Vagina (tissue), 2 donors: ENCODE results near the gene GUCY2C. TPM values are rescaled to one million over a fixed set of nuclear protein-coding genes. Genes with fewer than 3 reads are reported as not detected.

Experiments used
- DNase-seq, 2 donors: peaks; one replicate each; pipeline ENCODE4 v3.0.0-alpha.2; 2017; ENCODE audit errors: extremely low spot score in 2 of 2
- H3K27ac ChIP-seq: fragments of 200-600 bp; sonication (generic); one replicate; pipeline ENCODE4 v1.5.1; 2019
- H3K27me3 ChIP-seq: fragments of 200-600 bp; sonication (generic); one replicate; pipeline ENCODE4 v1.5.1; 2019
- H3K36me3 ChIP-seq, 2 donors: fragments of 200-600 bp; sonication (generic); one replicate each; pipeline ENCODE4 v1.5.1; 2017 to 2019
- H3K4me1 ChIP-seq: fragments of 200-600 bp; sonication (generic); one replicate; pipeline ENCODE4 v1.5.1; 2019
- H3K4me3 ChIP-seq, 2 donors: fragments of 200-600 bp; sonication (generic); 1 replicate in 1 of 2; 2 replicates in 1 of 2; pipeline ENCODE4 v1.5.1; 2016 to 2019
- H3K9me3 ChIP-seq: fragments of 200-600 bp; sonication (generic); one replicate; pipeline ENCODE4 v1.5.1; 2019
- POLR2A ChIP-seq, 2 donors: fragments of 450-650 bp; IDR thresholded peaks; one replicate each; pipeline ENCODE4 v1.6.1; 2017; ENCODE audit warnings: antibody characterized with exemption in 2 of 2, mild to moderate bottlenecking in 2 of 2, moderate library complexity in 2 of 2
- POLR2AphosphoS5 ChIP-seq, 2 donors: sonication (generic); formaldehyde crosslinking; IDR thresholded peaks; one replicate each; pipeline ENCODE4 v1.9.0; 2017; ENCODE audit warnings: antibody characterized with exemption in 2 of 2, mild to moderate bottlenecking in 2 of 2, low read depth in 1 of 2; ENCODE audit not compliant: insufficient read depth in 1 of 2
- intact Hi-C: fragments of 100-400 bp; cut with DNase I; formaldehyde crosslinking; loops from one replicate; pipeline ENCODE4 v1.15.1; 2023
- total RNA-seq: library from RNA; depleted of rRNA; stranded (reverse); fragments of >200 nt; gene quantifications from one replicate; pipeline ENCODE4 v1.2.3, GENCODE V29; 2016
- TF ChIP-seq, protein P1 (sequence below), 3 experiments: fragments of 450-650 bp in 2 of 3; fragments of 200-600 bp in 1 of 3; sonication (generic) in 1 of 3; IDR thresholded peaks; one replicate each; pipeline ENCODE4 v1.5.1; 2017 to 2019; ENCODE audit warnings: antibody characterized with exemption in 3 of 3, mild to moderate bottlenecking in 2 of 3, moderate library complexity in 2 of 3

GUCY2C gene
- total RNA-seq, 1 donor from 2014 or later = 0.74 TPM

GRCh38 chr12:14695715-14696141, 671 bp downstream of the GUCY2C start:
- no peak for DNase-seq
- Histone ChIP-seq H3K4me1 (no peaks in the 10 kb centered on the region), H3K9me3 (no peaks in the 10 kb centered on the region), H3K27ac (no peak overlapping the region), H3K27me3 (no peaks in the 10 kb centered on the region), H3K4me3 (no peak overlapping the region), H3K36me3 (no peaks in the 10 kb centered on the region)
- intact Hi-C loops = no loop called here
- TF ChIP-seq POLR2AphosphoS5 (IDR thresholded peaks at IDR 0.05; ENCODE audit: insufficient read depth in 1 of 2, low read depth in 1 of 2) (no peak), POLR2A (IDR thresholded peaks at IDR 0.05) (no peak)
- TF ChIP-seq, protein P1, sequence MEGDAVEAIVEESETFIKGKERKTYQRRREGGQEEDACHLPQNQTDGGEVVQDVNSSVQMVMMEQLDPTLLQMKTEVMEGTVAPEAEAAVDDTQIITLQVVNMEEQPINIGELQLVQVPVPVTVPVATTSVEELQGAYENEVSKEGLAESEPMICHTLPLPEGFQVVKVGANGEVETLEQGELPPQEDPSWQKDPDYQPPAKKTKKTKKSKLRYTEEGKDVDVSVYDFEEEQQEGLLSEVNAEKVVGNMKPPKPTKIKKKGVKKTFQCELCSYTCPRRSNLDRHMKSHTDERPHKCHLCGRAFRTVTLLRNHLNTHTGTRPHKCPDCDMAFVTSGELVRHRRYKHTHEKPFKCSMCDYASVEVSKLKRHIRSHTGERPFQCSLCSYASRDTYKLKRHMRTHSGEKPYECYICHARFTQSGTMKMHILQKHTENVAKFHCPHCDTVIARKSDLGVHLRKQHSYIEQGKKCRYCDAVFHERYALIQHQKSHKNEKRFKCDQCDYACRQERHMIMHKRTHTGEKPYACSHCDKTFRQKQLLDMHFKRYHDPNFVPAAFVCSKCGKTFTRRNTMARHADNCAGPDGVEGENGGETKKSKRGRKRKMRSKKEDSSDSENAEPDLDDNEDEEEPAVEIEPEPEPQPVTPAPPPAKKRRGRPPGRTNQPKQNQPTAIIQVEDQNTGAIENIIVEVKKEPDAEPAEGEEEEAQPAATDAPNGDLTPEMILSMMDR (IDR thresholded peaks at IDR 0.05) = no peak

GRCh38 chr12:14694970-14695369, 1.4 kb downstream of the GUCY2C start:
- H3K27ac ChIP-seq = no peak overlapping the region
- H3K36me3 ChIP-seq = no peaks in the 10 kb centered on the region
- intact Hi-C loops = no loop called here
- H3K4me3 ChIP-seq = no peak overlapping the region
- no peak for DNase-seq
- no peaks in the 10 kb centered on the region for H3K4me1 ChIP-seq
- H3K27me3 ChIP-seq = no peaks in the 10 kb centered on the region
- H3K9me3 ChIP-seq = no peaks in the 10 kb centered on the region
- TF ChIP-seq, protein P1 (IDR thresholded peaks at IDR 0.05) = no peak
- TF ChIP-seq POLR2A (IDR thresholded peaks at IDR 0.05) = no peak
- no peak for TF ChIP-seq POLR2AphosphoS5 (IDR thresholded peaks at IDR 0.05; ENCODE audit: insufficient read depth in 1 of 2, low read depth in 1 of 2)

DNA sequence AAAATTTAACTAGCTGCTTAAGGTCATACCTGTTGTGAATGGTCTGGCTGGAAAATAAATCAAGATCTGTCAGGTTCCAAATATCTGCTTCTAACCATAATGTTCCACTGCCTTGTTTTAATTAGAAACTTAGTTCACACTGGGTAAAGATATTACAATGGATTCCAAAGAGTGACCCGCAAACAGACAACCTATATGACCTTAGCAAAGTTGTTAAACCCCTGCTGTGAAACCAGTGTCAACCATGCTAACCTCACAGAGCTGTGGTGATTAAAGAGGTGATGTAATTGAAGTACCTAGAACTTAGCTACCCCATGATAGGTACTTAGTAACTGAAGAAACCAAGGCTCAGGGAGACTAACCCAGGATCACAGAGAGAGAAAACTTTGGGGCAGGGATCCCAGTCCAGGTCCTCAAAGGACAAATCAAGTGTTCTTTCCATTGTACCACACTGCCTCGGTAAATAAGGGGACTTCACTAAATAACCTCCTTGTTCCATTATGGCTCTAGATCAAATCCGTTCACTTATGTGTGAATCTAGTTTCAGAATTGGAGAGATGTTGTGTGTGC, 2.2 kb downstream of the GUCY2C start:
- Histone ChIP-seq H3K27me3 (no peaks in the 10 kb centered on the region), H3K36me3 (no peaks in the 10 kb centered on the region), H3K4me3 (no peak overlapping the region), H3K9me3 (no peaks in the 10 kb centered on the region), H3K27ac (no peak overlapping the region), H3K4me1 (no peaks in the 10 kb centered on the region)
- TF ChIP-seq POLR2AphosphoS5 (IDR thresholded peaks at IDR 0.05; ENCODE audit: insufficient read depth in 1 of 2, low read depth in 1 of 2) (no peak), POLR2A (IDR thresholded peaks at IDR 0.05) (no peak)
- intact Hi-C loops = no loop called here
- no peak for DNase-seq

DNA sequence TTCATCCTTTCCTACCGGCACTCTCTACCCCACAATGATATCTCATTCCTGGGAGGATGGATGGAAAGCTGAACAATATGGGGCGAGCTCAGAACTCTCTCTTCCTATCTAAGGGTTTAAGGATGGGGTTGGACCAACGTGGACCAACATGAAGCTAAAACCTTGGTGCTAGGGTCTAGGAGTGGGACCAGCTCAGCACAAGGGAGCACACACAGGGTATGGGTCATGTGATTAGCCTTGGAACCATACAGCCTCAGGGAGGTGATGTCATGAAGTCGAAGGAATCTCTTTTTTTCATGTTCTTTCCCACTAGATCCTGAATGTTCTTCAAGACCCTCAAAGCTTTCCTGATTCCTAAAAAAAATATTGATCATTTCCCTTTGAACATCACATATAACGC, 3.3 kb downstream of the GUCY2C start:
- no peaks in the 10 kb centered on the region for H3K9me3 ChIP-seq
- intact Hi-C loops = no loop called here

DNA sequence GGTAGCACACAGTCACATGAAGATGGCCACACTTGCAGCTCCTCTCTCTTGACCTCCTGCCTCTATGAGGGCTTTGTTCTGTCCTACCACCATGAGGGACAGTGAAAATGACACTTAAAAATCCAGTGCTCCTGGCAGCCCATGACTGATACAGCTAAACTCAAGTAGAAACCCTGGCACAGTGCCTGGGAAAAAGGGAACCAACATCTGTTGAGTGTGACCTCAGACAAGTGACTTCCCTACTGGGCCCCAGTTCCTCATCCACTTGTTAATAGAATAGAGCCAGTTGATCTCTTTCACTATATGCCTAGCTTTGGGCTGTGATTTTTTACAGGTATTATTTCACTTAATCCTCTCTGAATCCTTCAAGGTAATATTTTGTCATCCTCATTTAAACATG, 4.8 kb downstream of the GUCY2C start:
- no peak for TF ChIP-seq POLR2A (IDR thresholded peaks at IDR 0.05)
- TF ChIP-seq, protein P1 (IDR thresholded peaks at IDR 0.05) = no peak
- TF ChIP-seq POLR2AphosphoS5 (IDR thresholded peaks at IDR 0.05; ENCODE audit: insufficient read depth in 1 of 2, low read depth in 1 of 2) = no peak

More for the DNA sequence above, 3.3 kb downstream of the GUCY2C start:
- H3K27ac ChIP-seq = no peak overlapping the region
- no peaks in the 10 kb centered on the region for H3K27me3 ChIP-seq
- no peak overlapping the region for H3K4me3 ChIP-seq
- TF ChIP-seq, protein P1 (IDR thresholded peaks at IDR 0.05) = no peak
- TF ChIP-seq POLR2A (IDR thresholded peaks at IDR 0.05) (no peak), POLR2AphosphoS5 (IDR thresholded peaks at IDR 0.05; ENCODE audit: insufficient read depth in 1 of 2, low read depth in 1 of 2) (no peak)
- no peaks in the 10 kb centered on the region for H3K4me1 ChIP-seq
- no peaks in the 10 kb centered on the region for H3K36me3 ChIP-seq
- no peak for DNase-seq

More for the DNA sequence above, 4.8 kb downstream of the GUCY2C start:
- Histone ChIP-seq H3K4me3 (no peak overlapping the region), H3K27me3 (no peaks in the 10 kb centered on the region), H3K36me3 (no peaks in the 10 kb centered on the region), H3K4me1 (no peaks in the 10 kb centered on the region), H3K9me3 (no peaks in the 10 kb centered on the region), H3K27ac (no peak overlapping the region)
- intact Hi-C loops = no loop called here
- DNase-seq = no peak
